HL-60 (cell line): ENCODE data around the gene ZNRF3.

Experiments
- DNase-seq, 2 experiments: peaks; one replicate each; pipeline ENCODE4 v3.0.0-alpha.2; 2010 to 2020; ENCODE audit warnings: low read depth in 1 of 2, low spot score in 1 of 2
- H3K27ac ChIP-seq: fragments of 250-450 bp; sonication (Bioruptor Pico); replicated peaks from 2 replicates; pipeline ENCODE4 v1.5.1; 2020; ENCODE audit warnings: mild to moderate bottlenecking, moderate library complexity
- H3K27me3 ChIP-seq: fragments of 250-450 bp; sonication (Bioruptor Pico); 2 replicates; pipeline ENCODE4 v1.5.1; 2021; ENCODE audit warnings: mild to moderate bottlenecking, moderate library complexity; ENCODE audit not compliant: insufficient read depth, poor library complexity, severe bottlenecking
- H3K4me3 ChIP-seq: replicated peaks from 2 replicates; pipeline ENCODE4 v1.5.1; 2011; ENCODE audit warnings: mild to moderate bottlenecking, control low read depth, low read length; ENCODE audit not compliant: insufficient read depth
- GABPA ChIP-seq: IDR thresholded peaks from 2 replicates; pipeline ENCODE4 v1.6.1; 2012; ENCODE audit warnings: low read depth
- POLR2AphosphoS5 ChIP-seq: IDR thresholded peaks from 2 replicates; pipeline ENCODE4 v1.6.1; 2012; ENCODE audit warnings: low read depth
- SPI1 ChIP-seq: IDR thresholded peaks from 2 replicates; pipeline ENCODE4 v1.6.1; 2012; ENCODE audit warnings: low read depth, mild to moderate bottlenecking, borderline replicate concordance
- TF ChIP-seq, protein P1 (sequence below): IDR thresholded peaks from one replicate; pipeline ENCODE4 v1.5.1; 2011; ENCODE audit warnings: low read length, control low read depth, inconsistent platforms; ENCODE audit not compliant: insufficient read depth
- TF ChIP-seq, protein P2 (sequence below): IDR thresholded peaks from 2 replicates; pipeline ENCODE4 v1.6.1; 2012; ENCODE audit warnings: low read depth; ENCODE audit not compliant: insufficient replicate concordance

The ZNRF3 gene

GRCh38 chr22:29072193-29072978 is 189.0 kb downstream of the ZNRF3 start:
- no peak overlapping the region for H3K27ac ChIP-seq
- peak overlapping the region; percentile 49 for H3K4me3 ChIP-seq
- peaks cover 57% of the 10 kb centered on the region for H3K27me3 ChIP-seq
- TF ChIP-seq GABPA (no peak), SPI1 (no peak)
- TF ChIP-seq, protein P1, sequence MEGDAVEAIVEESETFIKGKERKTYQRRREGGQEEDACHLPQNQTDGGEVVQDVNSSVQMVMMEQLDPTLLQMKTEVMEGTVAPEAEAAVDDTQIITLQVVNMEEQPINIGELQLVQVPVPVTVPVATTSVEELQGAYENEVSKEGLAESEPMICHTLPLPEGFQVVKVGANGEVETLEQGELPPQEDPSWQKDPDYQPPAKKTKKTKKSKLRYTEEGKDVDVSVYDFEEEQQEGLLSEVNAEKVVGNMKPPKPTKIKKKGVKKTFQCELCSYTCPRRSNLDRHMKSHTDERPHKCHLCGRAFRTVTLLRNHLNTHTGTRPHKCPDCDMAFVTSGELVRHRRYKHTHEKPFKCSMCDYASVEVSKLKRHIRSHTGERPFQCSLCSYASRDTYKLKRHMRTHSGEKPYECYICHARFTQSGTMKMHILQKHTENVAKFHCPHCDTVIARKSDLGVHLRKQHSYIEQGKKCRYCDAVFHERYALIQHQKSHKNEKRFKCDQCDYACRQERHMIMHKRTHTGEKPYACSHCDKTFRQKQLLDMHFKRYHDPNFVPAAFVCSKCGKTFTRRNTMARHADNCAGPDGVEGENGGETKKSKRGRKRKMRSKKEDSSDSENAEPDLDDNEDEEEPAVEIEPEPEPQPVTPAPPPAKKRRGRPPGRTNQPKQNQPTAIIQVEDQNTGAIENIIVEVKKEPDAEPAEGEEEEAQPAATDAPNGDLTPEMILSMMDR = no peak
- DNase-seq = peak in 1 of 2 experiments; percentile 54

DNA sequence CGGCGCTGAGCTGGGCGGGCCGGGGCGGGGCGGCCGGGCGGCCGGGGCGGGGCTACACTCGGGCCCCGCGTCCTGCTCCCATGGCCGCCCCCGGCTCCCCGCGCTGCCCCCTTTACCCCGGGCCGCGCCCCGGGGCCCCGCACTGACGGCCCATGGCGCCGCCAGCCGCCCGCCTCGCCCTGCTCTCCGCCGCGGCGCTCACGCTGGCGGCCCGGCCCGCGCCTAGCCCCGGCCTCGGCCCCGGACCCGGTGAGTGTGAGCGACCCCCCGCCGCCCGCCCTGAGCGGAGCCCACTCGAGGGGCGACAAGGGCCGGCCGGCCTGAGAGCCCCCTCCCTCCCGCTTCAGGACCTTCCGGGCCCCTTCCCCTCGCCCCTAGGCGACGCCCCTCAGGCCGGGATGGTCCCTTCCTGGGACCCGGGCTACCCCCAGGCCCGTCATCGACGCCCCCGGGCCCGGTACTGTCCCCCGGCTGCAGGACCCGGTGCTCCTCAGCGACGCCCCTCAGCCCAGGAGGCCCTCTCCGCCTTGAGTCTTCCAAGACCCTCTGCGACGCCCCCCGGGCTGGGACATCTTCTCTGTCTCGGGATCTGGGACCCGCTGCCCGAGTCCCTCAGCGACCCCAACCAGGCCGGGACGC is 189.7 kb downstream of the ZNRF3 start, which contains the start of gene KREMEN1:
Gene KREMEN1 (plus strand): TSS at position 57 of the 639 bp plus-strand sequence. CDS start 96 bp downstream, at position 153.
- Histone ChIP-seq H3K27me3 (peaks cover 57% of the 10 kb centered on the region), H3K4me3 (peak within 1 kb of the TSS; percentile 49), H3K27ac (no peak within 1 kb of the TSS)
- TF ChIP-seq SPI1 (no peak), GABPA (no peak), POLR2AphosphoS5 (no peak)
- TF ChIP-seq, protein P2, sequence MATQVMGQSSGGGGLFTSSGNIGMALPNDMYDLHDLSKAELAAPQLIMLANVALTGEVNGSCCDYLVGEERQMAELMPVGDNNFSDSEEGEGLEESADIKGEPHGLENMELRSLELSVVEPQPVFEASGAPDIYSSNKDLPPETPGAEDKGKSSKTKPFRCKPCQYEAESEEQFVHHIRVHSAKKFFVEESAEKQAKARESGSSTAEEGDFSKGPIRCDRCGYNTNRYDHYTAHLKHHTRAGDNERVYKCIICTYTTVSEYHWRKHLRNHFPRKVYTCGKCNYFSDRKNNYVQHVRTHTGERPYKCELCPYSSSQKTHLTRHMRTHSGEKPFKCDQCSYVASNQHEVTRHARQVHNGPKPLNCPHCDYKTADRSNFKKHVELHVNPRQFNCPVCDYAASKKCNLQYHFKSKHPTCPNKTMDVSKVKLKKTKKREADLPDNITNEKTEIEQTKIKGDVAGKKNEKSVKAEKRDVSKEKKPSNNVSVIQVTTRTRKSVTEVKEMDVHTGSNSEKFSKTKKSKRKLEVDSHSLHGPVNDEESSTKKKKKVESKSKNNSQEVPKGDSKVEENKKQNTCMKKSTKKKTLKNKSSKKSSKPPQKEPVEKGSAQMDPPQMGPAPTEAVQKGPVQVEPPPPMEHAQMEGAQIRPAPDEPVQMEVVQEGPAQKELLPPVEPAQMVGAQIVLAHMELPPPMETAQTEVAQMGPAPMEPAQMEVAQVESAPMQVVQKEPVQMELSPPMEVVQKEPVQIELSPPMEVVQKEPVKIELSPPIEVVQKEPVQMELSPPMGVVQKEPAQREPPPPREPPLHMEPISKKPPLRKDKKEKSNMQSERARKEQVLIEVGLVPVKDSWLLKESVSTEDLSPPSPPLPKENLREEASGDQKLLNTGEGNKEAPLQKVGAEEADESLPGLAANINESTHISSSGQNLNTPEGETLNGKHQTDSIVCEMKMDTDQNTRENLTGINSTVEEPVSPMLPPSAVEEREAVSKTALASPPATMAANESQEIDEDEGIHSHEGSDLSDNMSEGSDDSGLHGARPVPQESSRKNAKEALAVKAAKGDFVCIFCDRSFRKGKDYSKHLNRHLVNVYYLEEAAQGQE = no peak
- TF ChIP-seq, protein P1 = no peak
- no peak for DNase-seq

GRCh38 chr22:29073618-29074275 is 190.4 kb downstream of the ZNRF3 start:
- DNase-seq = no peak
- Histone ChIP-seq H3K27ac (no peak overlapping the region), H3K4me3 (0 out of 2 replicates have a peak overlapping the region, but pooled peaks have one; percentile 1), H3K27me3 (peaks cover 57% of the 10 kb centered on the region)
- TF ChIP-seq GABPA = no peak
- no peak for TF ChIP-seq POLR2AphosphoS5
- TF ChIP-seq, protein P2 = no peak
- no peak for TF ChIP-seq SPI1
- TF ChIP-seq, protein P1 = no peak
